Brain microvascular endothelial cell (primary cell): ENCODE measurements around the gene FGG.

Experiments used
- DNase-seq: peaks from one replicate; pipeline ENCODE4 v3.0.0-alpha.2; 2020
- H3K27ac ChIP-seq: fragments of 250-450 bp; sonication (Bioruptor Pico); 2 replicates; pipeline ENCODE4 v1.5.1; 2020; ENCODE audit warnings: mild to moderate bottlenecking, moderate library complexity
- H3K27me3 ChIP-seq: fragments of 250-450 bp; sonication (Bioruptor Pico); replicated peaks from 2 replicates; pipeline ENCODE4 v1.5.1; 2020; ENCODE audit warnings: mild to moderate bottlenecking
- H3K36me3 ChIP-seq: fragments of 250-450 bp; sonication (Bioruptor Pico); replicated peaks from 2 replicates; pipeline ENCODE4 v1.5.1; 2020; ENCODE audit warnings: mild to moderate bottlenecking
- H3K4me3 ChIP-seq: 2 replicates; pipeline ENCODE4 v1.5.1; 2011; ENCODE audit warnings: low read depth, mild to moderate bottlenecking, control low read depth, low read length, moderate library complexity
- in situ Hi-C: cut with HindIII; loops from 2 replicates; pipeline ENCODE4 v1.10.0; 2017; ENCODE audit warnings: low sequenced_read_pairs, low pct_ligation_motif_present
- TF ChIP-seq, protein P1 (sequence below): IDR thresholded peaks from 2 replicates; pipeline ENCODE4 v1.5.1; 2011; ENCODE audit warnings: low read depth, mild to moderate bottlenecking, moderate library complexity, low read length, control low read depth, inconsistent platforms; ENCODE audit errors: missing control alignments

Gene FGG

DNA sequence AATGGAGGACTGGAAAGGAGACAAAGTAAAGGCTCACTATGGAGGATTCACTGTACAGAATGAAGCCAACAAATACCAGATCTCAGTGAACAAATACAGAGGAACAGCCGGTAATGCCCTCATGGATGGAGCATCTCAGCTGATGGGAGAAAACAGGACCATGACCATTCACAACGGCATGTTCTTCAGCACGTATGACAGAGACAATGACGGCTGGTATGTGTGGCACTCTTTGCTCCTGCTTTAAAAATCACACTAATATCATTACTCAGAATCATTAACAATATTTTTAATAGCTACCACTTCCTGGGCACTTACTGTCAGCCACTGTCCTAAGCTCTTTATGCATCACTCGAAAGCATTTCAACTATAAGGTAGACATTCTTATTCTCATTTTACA lies 42.9 kb downstream of the FGG start:
- TF ChIP-seq, protein P1, sequence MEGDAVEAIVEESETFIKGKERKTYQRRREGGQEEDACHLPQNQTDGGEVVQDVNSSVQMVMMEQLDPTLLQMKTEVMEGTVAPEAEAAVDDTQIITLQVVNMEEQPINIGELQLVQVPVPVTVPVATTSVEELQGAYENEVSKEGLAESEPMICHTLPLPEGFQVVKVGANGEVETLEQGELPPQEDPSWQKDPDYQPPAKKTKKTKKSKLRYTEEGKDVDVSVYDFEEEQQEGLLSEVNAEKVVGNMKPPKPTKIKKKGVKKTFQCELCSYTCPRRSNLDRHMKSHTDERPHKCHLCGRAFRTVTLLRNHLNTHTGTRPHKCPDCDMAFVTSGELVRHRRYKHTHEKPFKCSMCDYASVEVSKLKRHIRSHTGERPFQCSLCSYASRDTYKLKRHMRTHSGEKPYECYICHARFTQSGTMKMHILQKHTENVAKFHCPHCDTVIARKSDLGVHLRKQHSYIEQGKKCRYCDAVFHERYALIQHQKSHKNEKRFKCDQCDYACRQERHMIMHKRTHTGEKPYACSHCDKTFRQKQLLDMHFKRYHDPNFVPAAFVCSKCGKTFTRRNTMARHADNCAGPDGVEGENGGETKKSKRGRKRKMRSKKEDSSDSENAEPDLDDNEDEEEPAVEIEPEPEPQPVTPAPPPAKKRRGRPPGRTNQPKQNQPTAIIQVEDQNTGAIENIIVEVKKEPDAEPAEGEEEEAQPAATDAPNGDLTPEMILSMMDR: no peak
- Histone ChIP-seq H3K27me3 (no peaks in the 10 kb centered on the region), H3K27ac (no peak overlapping the region), H3K4me3 (no peak overlapping the region), H3K36me3 (no peaks in the 10 kb centered on the region)
- in situ Hi-C loops: no loop called here
- no peak for DNase-seq

- H3K27ac ChIP-seq: no peak overlapping the region
- in situ Hi-C loops: no loop called here
- DNase-seq: no peak
- no peaks in the 10 kb centered on the region for H3K36me3 ChIP-seq
- H3K4me3 ChIP-seq: no peak overlapping the region
- TF ChIP-seq, protein P1: no peak
- no peaks in the 10 kb centered on the region for H3K27me3 ChIP-seq
Measured at GRCh38 chr4:154569028-154569427, 43.4 kb downstream of the FGG start.

- Histone ChIP-seq H3K27ac (no peak overlapping the region), H3K27me3 (no peaks in the 10 kb centered on the region), H3K36me3 (no peaks in the 10 kb centered on the region), H3K4me3 (no peak overlapping the region)
- DNase-seq: no peak
- in situ Hi-C loops: no loop called here
- TF ChIP-seq, protein P1: no peak
Measured at GRCh38 chr4:154566639-154567204, 45.7 kb downstream of the FGG start.

GRCh38 chr4:154565704-154566103 lies 46.8 kb downstream of the FGG start:
- no peak overlapping the region for H3K27ac ChIP-seq
- H3K36me3 ChIP-seq: no peaks in the 10 kb centered on the region
- no peaks in the 10 kb centered on the region for H3K27me3 ChIP-seq
- TF ChIP-seq, protein P1: no peak
- in situ Hi-C loops: no loop called here
- H3K4me3 ChIP-seq: no peak overlapping the region
- no peak for DNase-seq

GRCh38 chr4:154564311-154564710 lies 48.1 kb downstream of the FGG start:
- TF ChIP-seq, protein P1: no peak
- Histone ChIP-seq H3K36me3 (no peaks in the 10 kb centered on the region), H3K4me3 (no peak overlapping the region), H3K27me3 (no peaks in the 10 kb centered on the region), H3K27ac (no peak overlapping the region)
- in situ Hi-C loops: no loop called here
- no peak for DNase-seq

DNA sequence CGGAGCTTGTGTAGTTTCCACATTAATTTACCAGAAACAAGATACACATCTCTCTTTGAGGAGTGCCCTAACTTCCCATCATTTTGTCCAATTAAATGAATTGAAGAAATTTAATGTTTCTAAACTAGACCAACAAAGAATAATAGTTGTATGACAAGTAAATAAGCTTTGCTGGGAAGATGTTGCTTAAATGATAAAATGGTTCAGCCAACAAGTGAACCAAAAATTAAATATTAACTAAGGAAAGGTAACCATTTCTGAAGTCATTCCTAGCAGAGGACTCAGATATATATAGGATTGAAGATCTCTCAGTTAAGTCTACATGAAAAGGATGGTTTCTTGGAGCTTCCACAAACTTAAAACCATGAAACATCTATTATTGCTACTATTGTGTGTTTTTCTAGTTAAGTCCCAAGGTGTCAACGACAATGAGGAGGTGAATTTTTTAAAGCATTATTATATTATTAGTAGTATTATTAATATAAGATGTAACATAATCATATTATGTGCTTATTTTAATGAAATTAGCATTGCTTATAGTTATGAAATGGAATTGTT lies 49.7 kb downstream of the FGG start, which contains the start of gene FGB:
TSS of gene FGB (plus strand) at position 315 of the 558 bp plus-strand sequence. CDS start at position 323, 8 bp downstream.
- H3K36me3 ChIP-seq: no peaks in the 10 kb centered on the region
- no peak within 1 kb of the TSS for H3K4me3 ChIP-seq
- TF ChIP-seq, protein P1: no peak
- no peak for DNase-seq
- in situ Hi-C loops: no loop called here
- no peaks in the 10 kb centered on the region for H3K27me3 ChIP-seq
- H3K27ac ChIP-seq: no peak within 1 kb of the TSS
